NCI-H82 (cell line): ENCODE data around the gene CNPY1.
"Not testable (repeated sequence)": the region's sequence is repeated elsewhere in the genome, so short reads cannot be mapped to it uniquely, and the experiment has no call there.

Experiments used
- DNase-seq: peaks from one replicate; lab custom pipeline; 2025; lab: John Stamatoyannopoulos, UW

Gene CNPY1

GRCh38 chr7:155533120-155533826 is 13.1 kb downstream of the CNPY1 start:
- DNase-seq = no peak

- no peak for DNase-seq
These were observed 13.6 kb downstream of the CNPY1 start for GRCh38 chr7:155532792-155533119.

DNA sequence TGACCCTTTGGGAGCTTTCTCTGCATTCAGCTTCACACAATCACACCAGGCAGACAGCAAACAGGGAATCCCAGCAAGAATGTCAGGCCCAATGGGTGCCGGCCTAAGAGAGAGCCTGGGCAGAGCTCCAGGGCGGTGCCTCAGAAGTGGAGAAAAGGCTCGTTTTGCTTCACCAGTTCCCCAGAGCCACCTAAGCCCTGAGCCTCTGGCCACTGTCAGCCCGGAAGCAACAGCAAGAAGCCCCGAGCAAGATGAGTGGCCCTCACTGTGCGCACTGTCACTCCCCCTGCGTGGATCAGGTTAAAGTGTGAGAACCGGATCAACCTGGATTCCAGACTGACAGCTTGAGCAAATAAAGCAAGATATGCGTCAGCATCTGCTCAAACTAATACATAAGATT is 14.7 kb downstream of the CNPY1 start:
- peak; percentile 15 for DNase-seq

- no peak for DNase-seq
These were observed 15.8 kb downstream of the CNPY1 start for GRCh38 chr7:155530601-155531000.

DNA sequence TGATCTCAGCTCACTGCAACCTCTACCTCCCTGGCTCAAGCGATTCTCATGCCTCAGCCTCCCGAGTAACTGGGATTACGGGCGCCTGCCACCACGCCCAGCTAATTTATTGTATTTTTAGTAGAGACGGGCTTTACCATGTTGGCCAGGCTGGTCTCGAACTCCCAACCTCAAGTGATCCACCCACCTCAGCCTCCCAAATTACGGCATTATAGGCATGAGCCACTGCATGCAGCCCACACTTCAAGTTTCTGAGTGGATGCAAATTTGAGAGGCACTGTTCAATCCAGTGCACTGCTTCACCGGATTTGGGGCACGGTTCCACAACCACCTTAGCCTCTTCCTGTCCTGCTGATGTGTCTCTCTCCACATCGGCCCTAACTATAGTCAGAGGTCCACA is 16.5 kb downstream of the CNPY1 start:
- DNase-seq = no peak

GRCh38 chr7:155529346-155529745 is 17.0 kb downstream of the CNPY1 start:
- no peak for DNase-seq

DNA sequence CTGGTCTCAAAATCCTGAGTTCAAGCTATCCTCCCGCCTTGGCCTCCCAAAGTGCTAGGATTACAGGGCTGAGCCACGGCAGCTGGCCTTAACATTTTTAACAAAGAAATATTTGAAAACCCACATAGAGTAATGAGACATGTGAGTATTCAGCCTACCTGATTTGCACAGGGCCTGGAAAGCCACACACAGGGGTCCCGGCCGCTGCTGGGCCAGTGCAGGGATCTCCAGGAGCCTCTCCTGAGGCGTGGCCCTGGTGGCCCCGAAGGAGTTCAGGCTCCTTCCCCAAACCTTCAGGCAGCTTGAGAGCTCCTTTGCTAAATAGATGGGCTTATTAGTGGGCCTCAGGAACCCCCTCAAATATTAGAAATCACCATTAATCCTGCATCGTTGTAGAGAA is 18.7 kb downstream of the CNPY1 start:
- DNase-seq = no peak

GRCh38 chr7:155526225-155526624 is 20.1 kb downstream of the CNPY1 start:
- DNase-seq = no peak

GRCh38 chr7:155524018-155524556 is 22.3 kb downstream of the CNPY1 start:
- peak; percentile 14 for DNase-seq

DNA sequence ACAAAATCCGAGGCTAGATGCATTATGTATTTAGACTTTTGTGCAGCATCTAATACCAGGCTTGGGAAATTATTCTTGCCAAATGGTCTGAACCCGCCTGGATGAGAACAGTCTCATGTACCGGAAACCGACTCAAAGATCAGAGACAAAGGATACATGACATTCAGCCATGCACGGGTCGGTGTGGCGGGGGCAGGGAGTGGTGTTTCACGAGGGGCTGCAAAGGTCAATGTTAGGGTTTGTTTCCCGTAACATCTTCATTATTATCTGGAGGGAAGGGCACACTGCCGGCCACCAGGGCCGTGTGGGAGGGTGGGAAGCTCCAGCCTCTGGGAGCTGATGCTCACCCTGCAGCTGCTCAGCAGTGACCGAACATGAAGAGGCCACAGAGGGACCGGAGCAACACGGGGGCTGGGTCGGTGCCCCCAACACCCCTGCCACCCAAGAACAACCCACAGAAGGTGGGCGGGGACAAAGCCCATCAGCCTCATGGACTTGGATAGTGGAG is 23.1 kb downstream of the CNPY1 start:
- no peak for DNase-seq

- DNase-seq = no peak
These were observed 24.5 kb downstream of the CNPY1 start for GRCh38 chr7:155521743-155522398.

GRCh38 chr7:155521007-155521742 is 25.2 kb downstream of the CNPY1 start:
- DNase-seq = no peak

DNA sequence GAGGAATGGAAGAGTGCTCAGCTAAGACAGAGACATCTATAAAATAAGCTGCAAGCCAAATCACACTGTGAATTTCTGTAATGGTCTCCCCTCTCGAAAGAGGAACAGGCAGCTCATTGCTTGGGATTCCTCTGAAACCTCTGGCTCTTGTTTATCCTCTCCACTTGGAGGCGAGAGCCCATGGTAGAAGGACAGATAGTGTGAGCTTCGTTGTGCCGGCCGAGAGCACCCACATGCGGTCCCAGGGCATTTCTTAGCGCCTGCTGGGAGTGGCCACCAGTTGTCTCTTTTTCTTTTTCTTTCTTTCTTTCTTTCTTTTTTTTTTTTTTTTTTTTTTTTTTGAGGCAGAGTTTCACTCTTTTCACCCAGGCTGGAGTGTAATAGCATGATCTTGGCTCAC is 26.2 kb downstream of the CNPY1 start:
- no peak for DNase-seq

GRCh38 chr7:155519358-155519757 is 27.0 kb downstream of the CNPY1 start:
- not testable (repeated sequence) for DNase-seq

DNA sequence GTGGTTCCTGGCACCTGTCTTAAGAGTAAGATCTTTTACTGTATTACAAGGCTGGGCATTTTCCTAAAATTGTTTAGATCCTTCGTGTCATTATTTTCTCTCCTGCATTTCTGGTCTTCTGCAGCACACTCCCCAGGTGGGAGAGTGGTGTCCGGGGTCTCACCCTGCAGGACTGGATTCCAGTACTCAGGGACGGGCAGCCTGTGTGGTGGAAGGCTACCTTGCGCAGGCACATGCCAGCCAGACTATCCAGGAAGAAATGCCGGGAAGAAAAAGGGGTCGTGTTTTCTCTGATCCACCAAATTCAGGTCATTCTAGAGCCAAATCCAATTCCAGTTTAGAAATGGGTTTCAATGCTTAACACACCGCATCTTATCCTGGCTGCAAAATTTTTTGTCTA is 27.7 kb downstream of the CNPY1 start:
- DNase-seq = no peak

DNA sequence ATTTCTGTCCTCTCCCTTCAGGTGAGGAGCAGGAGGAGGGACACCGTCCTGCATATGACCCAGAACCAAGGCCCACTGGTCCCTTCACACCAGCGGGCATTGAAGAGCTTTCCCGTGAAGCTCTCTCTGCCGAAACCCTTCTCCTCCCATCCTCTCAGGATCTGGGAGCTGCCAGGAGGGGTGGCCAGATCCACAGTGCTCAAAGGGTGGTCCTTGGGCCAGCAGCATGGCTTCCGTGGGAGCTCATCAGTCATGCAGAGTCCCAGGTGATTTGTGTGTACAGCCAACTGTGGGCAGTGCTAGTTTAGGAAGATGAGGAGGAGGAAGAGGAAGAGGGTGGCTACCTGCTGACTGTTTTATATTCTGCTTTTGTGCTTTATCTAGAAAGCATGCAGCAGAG is 28.4 kb downstream of the CNPY1 start:
- DNase-seq = no peak

DNA sequence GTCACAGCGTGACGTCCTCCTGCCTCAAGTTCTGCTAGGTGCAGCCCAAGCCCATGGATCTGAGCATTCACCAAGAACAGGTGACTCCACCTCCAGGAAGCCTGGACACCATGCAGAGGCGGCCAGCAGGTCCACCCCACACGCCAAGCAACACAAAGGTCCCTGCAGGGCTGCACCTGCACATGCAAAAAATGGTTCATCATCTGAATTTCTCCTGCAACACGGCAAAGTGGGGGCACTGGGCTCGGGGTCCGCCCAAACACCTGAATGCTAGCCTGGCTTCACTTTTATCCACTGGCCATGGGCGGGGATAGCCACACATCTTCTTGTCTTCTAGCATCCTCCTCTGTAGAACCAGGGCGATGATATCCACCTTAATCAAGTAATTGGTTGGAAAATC is 28.9 kb downstream of the CNPY1 start:
- no peak for DNase-seq

DNA sequence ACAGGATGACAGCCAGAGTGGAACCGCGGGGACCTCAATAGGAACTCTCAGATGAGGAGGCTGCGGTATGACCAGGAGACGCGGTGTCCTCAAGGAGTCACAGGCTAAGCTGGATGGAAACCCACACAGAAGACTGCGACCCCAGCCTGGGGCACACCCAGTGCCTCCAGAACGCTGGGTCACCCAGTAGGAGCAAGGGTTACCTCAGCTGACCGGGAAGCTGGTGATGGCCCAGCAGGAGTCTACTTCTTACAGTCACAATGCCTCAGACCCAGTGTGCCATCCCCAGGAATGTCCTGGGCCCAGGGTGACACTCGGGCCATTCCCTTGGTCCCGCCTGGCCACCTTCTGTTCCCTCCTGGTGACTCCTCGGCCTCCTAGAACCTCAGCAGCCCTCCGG is 29.9 kb downstream of the CNPY1 start:
- DNase-seq = no peak

GRCh38 chr7:155515318-155515717 is 31.0 kb downstream of the CNPY1 start:
- no peak for DNase-seq

DNA sequence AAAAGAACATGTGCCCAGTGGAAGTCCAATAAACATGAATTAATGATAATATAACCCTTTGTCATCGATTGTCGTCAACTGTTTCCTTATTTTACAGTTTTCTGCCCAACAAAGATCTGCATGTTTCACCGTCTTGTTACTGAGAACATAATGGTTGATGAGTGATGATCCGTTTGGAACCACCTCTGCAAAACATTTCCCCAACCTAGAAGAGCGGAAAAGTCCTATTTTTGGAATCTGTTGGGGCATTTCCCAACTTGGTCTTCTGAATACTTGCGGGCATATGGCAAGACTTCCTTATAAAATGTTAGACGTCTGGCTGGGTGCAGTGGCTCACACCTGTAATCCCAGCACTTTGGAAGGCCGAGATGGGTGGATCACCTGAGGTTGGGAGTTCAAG is 32.1 kb downstream of the CNPY1 start:
- no peak for DNase-seq

DNA sequence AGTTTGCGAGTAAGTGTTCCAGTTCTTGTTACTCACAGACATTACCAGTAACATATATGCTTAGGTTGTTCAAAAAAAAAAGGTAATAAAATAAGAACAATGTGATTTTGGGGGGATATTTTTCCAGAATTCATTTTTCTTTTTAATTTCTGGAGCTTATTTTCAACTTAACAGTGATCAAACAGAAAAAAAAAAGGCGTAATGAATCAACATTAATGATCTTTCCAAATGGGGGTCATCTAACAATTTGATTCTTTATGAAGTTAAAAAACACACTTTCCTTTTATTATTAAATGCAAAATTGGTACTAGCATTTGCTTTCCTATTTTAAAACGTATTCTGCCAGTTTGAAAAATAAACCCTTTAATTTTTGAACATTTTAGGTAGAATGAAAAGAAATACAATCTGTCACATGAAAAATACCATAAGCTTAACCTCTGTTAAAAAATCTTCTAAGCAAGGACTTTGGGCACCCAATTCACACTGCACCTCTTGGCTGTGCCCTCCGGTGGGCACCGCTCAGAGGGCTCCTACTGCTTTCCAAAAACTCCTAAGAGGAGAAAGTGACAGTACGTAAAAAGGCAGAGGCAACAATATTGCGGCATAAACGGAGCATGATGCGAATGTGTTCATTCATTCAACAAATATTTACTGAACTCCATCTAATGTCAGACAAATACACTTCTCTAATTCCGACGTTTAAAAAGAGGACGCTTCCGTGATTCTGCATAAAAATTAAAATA is 32.6 kb downstream of the CNPY1 start:
- no peak for DNase-seq

- no peak for DNase-seq
These were observed 34.0 kb downstream of the CNPY1 start for GRCh38 chr7:155512246-155512887.
